Measurements from ENCODE around the gene PDIA2.
"Not testable (repeated sequence)": the region's sequence is repeated elsewhere in the genome, so short reads cannot be mapped to it uniquely, and the experiment has no call there.

The PDIA2 gene

GRCh38 chr16:264440-264951 is 18.5 kb upstream of the PDIA2 start:
- no peak for DNase-seq

- DNase-seq = no peak
These were observed 17.9 kb upstream of the PDIA2 start for GRCh38 chr16:265002-265529.

DNA sequence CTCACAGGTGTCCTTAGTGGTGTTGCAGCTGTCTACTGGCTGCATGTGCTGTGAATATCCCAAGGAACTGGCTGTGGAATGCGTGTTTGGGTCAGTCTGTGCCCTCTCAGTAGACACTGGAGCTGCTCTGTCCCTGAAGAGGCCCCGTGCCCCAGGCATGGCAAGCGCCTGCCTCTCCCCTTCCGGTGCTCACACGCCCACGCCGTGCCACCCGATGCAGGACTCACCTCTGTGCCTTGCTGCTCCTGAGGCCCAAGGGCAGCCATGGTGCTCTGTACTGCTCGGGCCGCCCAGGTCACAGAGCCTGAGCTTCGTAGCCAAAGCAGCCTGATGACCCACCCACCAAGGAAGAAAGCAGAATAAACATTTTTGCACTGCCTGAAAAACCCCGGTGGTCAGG is 17.3 kb upstream of the PDIA2 start:
- DNase-seq = no peak

GRCh38 chr16:266258-267164 is 16.5 kb upstream of the PDIA2 start:
- DNase-seq = no peak

- DNase-seq = not testable (repeated sequence)
These were observed 15.4 kb upstream of the PDIA2 start for GRCh38 chr16:267562-267961.

DNA sequence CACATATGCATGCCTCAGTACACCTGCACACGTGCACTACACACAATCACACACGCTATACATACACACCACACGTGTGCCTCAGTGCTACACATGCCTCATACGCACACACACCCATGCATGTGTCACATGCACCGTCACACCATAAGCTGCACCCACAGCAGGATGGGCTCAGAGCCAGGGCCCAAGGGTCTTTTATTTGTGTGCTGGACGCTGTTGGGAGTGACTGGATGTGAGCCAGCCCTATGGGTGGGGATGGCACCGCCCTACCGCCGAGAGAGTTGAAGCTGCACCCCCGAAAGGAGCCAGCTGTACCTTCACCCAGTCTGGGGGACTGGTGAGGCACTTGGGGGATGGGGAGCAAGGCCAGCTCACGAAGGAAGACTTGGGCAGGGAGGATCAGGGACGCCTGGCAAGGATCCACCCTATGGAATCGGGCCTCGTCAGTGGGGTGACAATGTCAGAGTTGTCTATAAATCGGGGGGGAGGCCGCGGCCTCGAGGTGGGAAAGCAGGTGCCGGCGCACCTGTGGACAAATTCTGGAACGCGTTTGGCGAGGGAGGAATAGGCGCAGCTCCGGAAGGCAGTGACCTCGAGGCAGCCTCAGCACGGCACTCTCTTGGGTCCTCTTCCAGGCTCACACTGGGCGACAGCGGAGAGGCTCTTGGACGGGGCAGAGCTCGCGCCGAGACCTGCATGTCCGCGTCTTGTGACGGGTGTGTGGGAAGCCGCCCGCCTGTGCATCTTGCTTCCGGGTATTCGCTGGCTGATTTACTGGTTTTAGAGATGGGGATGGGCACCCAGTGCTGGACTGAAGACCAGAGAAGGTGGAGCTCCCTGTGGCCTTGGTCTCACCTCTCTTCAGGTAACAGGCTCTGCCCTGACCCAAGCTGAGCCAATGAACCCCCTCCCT is 14.6 kb upstream of the PDIA2 start:
- no peak for DNase-seq

DNA sequence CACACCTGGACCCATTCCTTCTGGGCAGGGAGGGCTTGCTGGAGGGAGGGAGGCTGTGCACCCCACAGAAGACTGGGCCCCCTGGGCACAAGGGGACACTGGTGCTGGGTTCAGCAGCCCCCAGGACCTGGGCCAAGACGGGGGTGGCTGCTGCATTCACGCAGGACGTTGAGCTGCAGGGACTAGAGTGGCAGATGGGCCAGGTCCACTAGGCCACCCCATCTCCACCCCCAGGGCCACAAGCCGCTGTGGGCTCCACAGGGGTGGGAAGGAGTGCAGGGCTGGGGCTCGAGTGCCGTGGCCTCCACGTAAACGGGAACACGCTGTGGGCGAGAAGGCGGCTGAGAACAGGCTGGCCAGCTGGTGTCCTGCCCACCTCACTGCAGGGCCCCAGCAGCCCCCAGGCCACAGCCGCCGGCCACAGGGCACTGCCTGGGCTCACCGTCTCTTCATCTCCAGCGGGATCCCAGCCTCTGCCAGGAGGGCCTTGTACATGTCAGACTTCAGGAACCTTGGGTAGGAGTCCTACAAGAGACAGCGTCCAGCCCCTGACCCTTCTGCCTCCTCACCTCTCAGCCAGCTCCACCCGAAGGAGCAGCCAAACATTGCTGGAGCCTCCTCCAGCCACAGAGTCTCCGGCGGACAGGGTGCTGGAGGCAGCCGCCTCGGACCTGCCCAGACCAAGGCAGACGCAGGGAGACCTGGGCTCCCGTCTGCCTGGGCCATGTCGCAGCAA is 13.7 kb upstream of the PDIA2 start:
- DNase-seq = no peak

DNA sequence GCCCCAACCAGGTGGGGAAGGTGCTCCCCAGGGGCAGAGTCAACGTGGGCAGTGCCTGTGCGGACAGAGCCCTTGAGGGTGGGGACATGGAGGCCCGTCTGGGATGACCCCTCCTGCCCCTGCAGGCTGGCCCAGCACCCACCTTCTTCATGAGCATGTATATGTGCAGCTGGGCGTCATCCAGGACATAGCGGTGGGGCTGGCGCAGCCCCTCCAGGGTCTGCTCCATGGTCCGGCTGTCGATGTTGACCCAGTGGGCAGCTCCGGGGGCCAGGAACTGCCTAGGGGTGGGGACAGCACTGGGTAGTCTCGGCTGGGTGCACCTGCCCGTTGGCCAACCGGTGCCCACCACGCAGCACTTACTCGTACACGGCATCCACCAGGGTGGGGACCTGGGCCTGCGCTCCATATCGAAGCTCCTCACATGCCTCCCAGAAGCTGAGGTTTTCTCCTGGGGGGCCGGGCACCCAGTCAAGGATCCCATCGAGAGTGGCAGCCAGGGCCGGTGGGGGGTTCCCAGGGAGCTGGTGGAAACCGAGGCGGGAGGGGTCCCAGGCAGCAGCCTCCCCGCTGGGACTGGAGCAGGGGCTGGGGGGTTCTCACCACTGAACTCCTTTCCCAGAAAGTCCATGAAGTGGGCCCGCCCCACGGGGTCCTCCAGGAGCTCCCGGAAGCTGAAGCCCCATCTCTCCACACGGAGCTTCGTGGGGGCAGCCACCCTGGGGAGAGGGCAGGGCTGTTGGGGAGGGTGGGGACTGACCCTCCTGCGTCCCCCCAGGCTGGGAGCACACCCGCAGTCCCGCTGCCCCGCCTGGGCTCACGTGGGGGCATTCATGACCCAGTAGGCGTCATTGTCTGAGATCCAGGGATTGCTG is 12.3 kb upstream of the PDIA2 start:
- DNase-seq = no peak

GRCh38 chr16:272633-273546 is 10.1 kb upstream of the PDIA2 start:
- DNase-seq = no peak

DNA sequence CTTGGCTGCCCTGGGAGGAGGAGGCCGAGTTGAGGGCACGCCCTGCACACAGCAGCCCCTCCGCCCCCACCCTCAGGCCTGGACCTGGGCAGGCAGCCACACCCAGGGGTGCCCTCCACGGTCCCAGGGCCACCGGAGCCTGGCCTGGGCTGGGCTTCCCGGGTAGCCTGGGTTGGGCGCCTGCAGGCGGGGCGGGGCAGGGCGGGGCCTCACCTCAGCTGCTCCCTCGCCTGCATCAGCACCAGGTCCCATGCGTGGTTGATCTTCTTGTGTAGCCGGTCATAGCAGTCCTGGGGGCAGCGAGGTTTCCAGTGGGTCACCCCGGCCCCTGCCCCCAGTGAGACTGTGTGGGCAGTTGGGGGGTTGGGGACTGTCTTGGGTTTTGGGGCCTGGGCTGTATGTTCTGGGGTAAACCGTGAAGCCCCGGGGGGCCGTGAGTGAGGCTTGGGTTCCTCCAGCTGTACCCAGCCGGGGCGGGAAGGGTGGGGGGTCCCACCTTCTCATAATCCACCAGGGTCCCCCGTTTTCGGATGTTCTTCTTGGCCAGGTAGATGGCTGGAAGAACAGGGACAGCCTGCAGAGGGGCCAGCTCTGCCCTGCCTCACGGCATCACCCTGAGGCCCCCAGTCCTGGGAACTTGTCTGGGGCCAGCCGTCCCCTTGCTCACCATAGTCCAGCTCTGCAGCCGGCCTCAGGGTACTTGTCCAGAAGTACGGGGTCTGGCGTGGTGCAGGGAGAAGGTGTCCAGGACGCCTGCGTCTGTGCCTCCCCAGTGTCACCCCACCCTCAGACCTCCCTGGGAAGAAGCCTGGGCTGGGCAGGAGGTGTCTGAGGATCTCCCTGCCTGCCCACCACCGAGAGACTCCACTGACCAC is 9.2 kb upstream of the PDIA2 start:
- no peak for DNase-seq

DNA sequence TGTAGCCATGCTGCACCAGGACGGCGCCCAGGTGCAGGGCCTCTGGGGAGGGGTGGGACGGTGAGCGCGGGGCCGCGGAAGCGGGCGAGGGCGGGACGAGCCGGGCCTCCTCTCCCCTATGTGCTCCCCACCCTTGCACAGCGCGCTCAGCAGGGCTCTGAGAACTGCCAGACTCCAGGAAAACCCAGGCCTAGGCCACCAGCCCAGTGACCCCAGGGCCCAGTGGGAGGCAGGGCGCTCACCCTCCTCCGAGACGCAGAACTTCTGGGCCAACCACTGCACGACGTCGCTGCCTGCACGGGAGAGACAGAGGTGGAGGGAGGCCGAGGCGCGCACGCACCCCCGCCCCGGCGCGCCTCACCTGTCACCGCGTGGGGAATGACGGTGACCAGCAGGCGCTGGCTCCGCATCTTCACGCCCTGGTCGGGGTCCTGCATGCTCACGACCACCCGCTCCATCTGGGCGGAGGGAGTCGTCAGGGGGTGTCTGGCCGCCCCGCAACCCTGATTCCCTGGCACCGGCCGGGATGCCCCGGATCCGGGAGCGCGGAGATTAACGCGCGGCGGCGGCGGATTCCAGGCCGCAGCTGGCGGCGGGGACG is 7.8 kb upstream of the PDIA2 start:
- DNase-seq = no peak

DNA sequence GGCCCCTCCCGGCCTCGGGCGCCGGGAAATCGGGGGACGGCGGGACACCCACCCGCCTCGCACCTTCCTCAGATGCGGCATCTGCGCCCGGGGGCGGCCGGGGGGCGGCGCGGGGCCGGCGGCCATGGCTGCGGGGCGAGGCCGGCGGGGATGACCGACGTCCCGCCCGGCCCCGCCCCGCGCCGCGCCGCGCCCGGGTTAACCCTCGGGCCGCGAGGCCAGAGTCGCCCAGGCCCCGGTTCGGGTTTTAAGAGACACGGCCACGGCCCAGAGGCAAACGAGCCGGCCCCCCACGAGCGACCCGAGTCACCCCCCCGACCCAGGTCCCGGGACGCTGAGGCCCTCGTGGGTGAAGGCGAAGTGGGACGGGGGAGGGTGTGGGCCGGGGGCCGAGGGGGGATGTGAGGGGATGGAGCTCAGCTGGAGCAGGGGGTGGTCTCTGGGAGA is 7.2 kb upstream of the PDIA2 start, which contains the start of gene RGS11:
TSS of gene RGS11 (minus strand) at position 159 of the 447 bp plus-strand sequence. CDS start at position 126, 33 bp downstream.
- no peak for DNase-seq

DNA sequence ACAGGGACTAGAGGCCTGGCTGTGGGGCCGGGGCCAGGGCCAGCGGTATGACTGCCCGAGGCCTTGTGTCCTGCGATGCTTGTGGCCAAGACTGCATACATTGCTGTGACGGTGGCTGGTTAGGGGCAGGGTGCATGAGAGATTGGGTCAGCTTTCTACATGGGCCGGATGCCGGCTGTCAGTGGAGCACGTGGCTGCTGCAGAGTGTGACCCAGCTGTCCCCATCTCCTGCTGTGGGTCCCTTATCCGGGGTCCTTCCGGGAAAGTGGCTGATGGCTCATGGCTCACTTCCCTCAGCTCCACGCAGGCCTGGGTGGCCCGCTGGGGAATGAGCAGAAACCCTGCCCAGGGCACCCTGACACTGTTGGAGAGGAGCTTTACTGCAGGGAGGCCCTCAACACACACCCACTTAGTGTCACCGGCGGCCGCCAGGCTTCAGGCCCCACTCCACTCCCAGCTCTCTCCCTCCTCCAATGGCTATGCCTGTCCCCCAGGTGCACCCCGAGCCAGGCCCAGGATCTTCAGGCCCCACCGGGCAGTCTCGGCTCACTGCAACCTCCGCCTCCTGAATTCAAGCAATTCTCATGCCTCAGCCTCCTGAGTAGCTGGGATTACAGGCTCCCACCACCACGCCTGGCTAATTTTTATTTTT is 6.4 kb upstream of the PDIA2 start:
- DNase-seq = no peak

DNA sequence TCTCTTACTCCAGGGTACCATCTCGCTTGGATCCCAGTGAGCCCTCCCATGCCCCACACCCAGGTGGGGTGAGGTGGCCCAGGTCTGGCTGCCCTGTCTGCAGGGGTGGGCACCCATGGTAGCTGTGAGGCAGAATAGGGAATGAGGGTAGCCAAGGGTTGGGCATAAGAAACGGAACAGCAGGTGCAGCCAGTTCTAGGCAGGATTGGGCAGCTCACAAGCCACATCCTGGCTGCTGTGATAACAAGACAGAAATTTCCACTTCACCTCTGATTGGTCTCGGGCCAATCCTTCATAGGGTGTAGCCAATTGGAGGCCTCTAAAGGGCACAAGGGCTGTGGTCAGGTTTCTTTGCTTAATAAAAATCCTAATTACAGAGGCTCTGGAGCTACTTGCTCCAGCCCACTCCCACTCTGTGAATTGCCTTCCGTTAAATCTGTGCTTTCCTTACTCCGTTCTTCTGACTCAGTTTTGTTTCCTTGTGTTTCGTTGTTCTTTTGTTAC is 4.0 kb upstream of the PDIA2 start:
- peak; percentile 27 to 63 for DNase-seq

- no peak for DNase-seq
These were observed 3.4 kb upstream of the PDIA2 start for GRCh38 chr16:279531-279930.

- DNase-seq = no peak
These were observed 2.9 kb upstream of the PDIA2 start for GRCh38 chr16:280005-280460.

- no peak for DNase-seq
These were observed 2.4 kb upstream of the PDIA2 start, which contains the start of gene ARHGDIG for GRCh38 chr16:280552-280951. ARHGDIG (plus strand) TSS chr16:280591; CDS start chr16:280681, 90 bp downstream.

Measured in CD4-positive, alpha-beta T cell treated with Interleukin-1 beta for 1 hour (primary cell).